ENCODE results near the gene HOXC13. TPM values are rescaled to one million over a fixed set of nuclear protein-coding genes. Genes with fewer than 3 reads are reported as not detected.

Gene HOXC13
- total RNA-seq, 1 experiment from 2014 or later = 7.5 TPM

- DNase-seq (ENCODE audit: low spot score) = no peak
Observed at GRCh38 chr12:53981634-53982565, 43.3 kb downstream of the HOXC13 start.

- DNase-seq (ENCODE audit: low spot score) = no peak
Observed at GRCh38 chr12:53982648-53983567, 44.3 kb downstream of the HOXC13 start.

- no peak for DNase-seq (ENCODE audit: low spot score)
Observed at GRCh38 chr12:53983568-53983949, 44.9 kb downstream of the HOXC13 start.

- no peak for DNase-seq (ENCODE audit: low spot score)
Observed at GRCh38 chr12:53983950-53984572, 45.4 kb downstream of the HOXC13 start.

- peak; percentile 92 for DNase-seq (ENCODE audit: low spot score)
Observed at GRCh38 chr12:53984901-53985691, 46.5 kb downstream of the HOXC13 start, which contains the start of gene HOXC10. Gene HOXC10 (plus strand): TSS chr12:53985146. CDS start chr12:53985260, 114 bp downstream.

- no peak for DNase-seq (ENCODE audit: low spot score)
Observed at GRCh38 chr12:53985692-53985993, 47.0 kb downstream of the HOXC13 start.

GRCh38 chr12:53985994-53986685 is 47.5 kb downstream of the HOXC13 start:
- DNase-seq (ENCODE audit: low spot score) = no peak

- DNase-seq (ENCODE audit: low spot score) = no peak
Observed at GRCh38 chr12:53986686-53987483, 48.3 kb downstream of the HOXC13 start.

GRCh38 chr12:53987787-53988230 is 49.2 kb downstream of the HOXC13 start:
- no peak for DNase-seq (ENCODE audit: low spot score)

GRCh38 chr12:53988541-53989226 is 50.1 kb downstream of the HOXC13 start:
- DNase-seq (ENCODE audit: low spot score) = no peak

GRCh38 chr12:53989227-53990113 is 50.8 kb downstream of the HOXC13 start:
- no peak for DNase-seq (ENCODE audit: low spot score)

GRCh38 chr12:53990311-53991076 is 51.9 kb downstream of the HOXC13 start:
- DNase-seq (ENCODE audit: low spot score) = no peak

GRCh38 chr12:53991077-53991460 is 52.4 kb downstream of the HOXC13 start:
- no peak for DNase-seq (ENCODE audit: low spot score)

- DNase-seq (ENCODE audit: low spot score) = no peak
Observed at GRCh38 chr12:53992377-53992889, 53.8 kb downstream of the HOXC13 start.

GRCh38 chr12:53993162-53994008 is 54.8 kb downstream of the HOXC13 start:
- no peak for DNase-seq (ENCODE audit: low spot score)

- no peak for DNase-seq (ENCODE audit: low spot score)
Observed at GRCh38 chr12:53994009-53994263, 55.3 kb downstream of the HOXC13 start.
